ENCODE data around the gene CCDC74A.
"Not testable (repeated sequence)": the region's sequence is repeated elsewhere in the genome, so short reads cannot be mapped to it uniquely, and the experiment has no call there.

Gene CCDC74A

DNA sequence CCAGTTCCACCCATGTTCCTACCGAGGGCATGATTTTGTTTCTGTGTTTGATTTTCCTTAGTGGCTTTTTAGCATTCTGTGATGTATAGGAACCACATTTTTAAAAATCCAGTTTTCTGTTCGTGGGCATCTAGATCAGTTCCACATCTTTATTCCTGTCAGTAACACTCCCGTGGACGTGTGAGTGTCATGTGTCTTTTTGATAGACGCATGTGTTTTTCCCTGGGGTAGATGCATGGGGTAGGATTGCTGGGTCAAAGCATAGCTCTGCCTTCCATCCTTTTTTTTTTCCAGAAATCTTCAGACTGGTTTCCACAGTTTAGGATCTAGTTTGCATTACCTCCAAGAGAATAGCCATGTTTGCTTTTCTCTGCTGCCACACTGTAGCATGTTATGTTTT is 38.7 kb downstream of the CCDC74A start:
- no peak for DNase-seq

DNA sequence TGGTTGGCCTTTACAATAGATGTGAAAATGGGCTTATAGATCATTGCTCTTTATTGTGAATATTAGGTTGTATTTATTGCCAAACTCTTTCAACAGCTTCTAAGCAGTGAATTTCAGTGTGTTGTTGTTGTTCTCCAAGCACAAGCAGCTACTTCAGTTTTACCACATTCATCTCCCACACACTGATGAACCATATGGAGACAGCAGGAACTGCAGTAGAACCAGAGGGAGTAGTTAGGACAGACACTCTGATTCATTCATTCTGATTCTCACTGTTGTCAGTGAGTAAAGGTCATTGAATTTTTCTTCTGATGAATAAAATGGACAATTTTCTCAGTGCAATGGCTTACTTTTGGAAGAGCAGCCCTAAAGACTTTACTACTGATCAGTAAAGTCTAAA is 40.2 kb downstream of the CCDC74A start:
- DNase-seq = no peak

- DNase-seq = not testable (repeated sequence)
These were observed 40.7 kb downstream of the CCDC74A start for GRCh38 chr2:131568401-131568800.

- DNase-seq = no peak
These were observed 44.5 kb downstream of the CCDC74A start for GRCh38 chr2:131572175-131572574.

DNA sequence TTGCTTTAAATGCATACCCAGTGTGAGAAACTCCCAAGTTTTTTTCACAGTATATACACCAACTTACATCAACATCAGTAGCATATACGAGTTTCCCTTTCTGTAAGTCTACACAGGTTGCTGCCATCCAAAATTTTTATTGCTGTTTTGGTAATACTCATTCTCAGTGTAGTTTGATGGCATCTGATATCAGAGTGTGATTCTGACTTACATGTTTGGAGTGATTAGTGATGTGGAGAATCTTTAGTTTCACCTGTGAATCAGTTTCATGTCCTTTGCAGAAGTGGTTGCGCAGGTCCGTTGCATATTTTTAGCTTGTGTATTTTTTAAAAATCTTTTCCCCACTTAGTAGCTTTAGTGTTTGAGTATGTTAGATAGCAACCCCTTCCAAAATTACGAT is 50.1 kb downstream of the CCDC74A start:
- no peak for DNase-seq

- DNase-seq = no peak
These were observed 52.5 kb downstream of the CCDC74A start for GRCh38 chr2:131580187-131580586.
